IPS DF 4.7 (cell line): ENCODE data around the gene MYD88.
"Not testable (repeated sequence)": the region's sequence is repeated elsewhere in the genome, so short reads cannot be mapped to it uniquely, and the experiment has no call there.

Experiments
- DNase-seq: peaks from one replicate; pipeline ENCODE4 v3.0.0-alpha.2; 2013; ENCODE audit warnings: low spot score; ENCODE audit errors: extremely low read depth

Gene MYD88

GRCh38 chr3:38125305-38126120, 12.9 kb upstream of the MYD88 start:
- no peak for DNase-seq

- DNase-seq, result no peak
Measured at GRCh38 chr3:38126121-38126892, 12.2 kb upstream of the MYD88 start.

- no peak for DNase-seq
Measured at GRCh38 chr3:38127611-38128302, 10.7 kb upstream of the MYD88 start.

GRCh38 chr3:38128303-38128655, 10.2 kb upstream of the MYD88 start:
- DNase-seq, result no peak

GRCh38 chr3:38129058-38129457, 9.4 kb upstream of the MYD88 start:
- DNase-seq, result no peak

- no peak for DNase-seq
Measured at GRCh38 chr3:38130631-38131065, 7.8 kb upstream of the MYD88 start.

- no peak for DNase-seq
Measured at GRCh38 chr3:38131621-38132369, 6.7 kb upstream of the MYD88 start.

- no peak for DNase-seq
Measured at GRCh38 chr3:38133209-38133556, 5.3 kb upstream of the MYD88 start.

GRCh38 chr3:38133557-38134405, 4.7 kb upstream of the MYD88 start:
- DNase-seq, result no peak

- DNase-seq, result not testable (repeated sequence)
Measured at GRCh38 chr3:38134517-38135143, 3.8 kb upstream of the MYD88 start.

- not testable (repeated sequence) for DNase-seq
Measured at GRCh38 chr3:38135621-38136277, 2.7 kb upstream of the MYD88 start.

GRCh38 chr3:38136393-38136776, 2.1 kb upstream of the MYD88 start:
- DNase-seq, result no peak

GRCh38 chr3:38136777-38137614, 1.5 kb upstream of the MYD88 start, which contains the start of gene ACAA1:
Gene ACAA1 (minus strand): TSS chr3:38137127. CDS start chr3:38137035, 92 bp downstream.
- DNase-seq, result peak; percentile 98

GRCh38 chr3:38137615-38138348, 679 bp upstream of the MYD88 start:
- DNase-seq, result no peak

- no peak for DNase-seq
Measured at GRCh38 chr3:38139191-38139590, 730 bp downstream of the MYD88 start.

GRCh38 chr3:38139652-38140051, 1.2 kb downstream of the MYD88 start:
- DNase-seq, result no peak

GRCh38 chr3:38140326-38141172, 2.1 kb downstream of the MYD88 start:
- no peak for DNase-seq
